ENCODE data around the gene GLP2R. TPM values are rescaled to one million over a fixed set of nuclear protein-coding genes. Genes with fewer than 3 reads are reported as not detected.

Gene GLP2R
- total and polyA plus RNA-seq, 2 of the 13 experiments (the other 11 are each of a cell fraction or from before 2014, with no cell fraction given) = 0.65 to 1.4 TPM

DNA sequence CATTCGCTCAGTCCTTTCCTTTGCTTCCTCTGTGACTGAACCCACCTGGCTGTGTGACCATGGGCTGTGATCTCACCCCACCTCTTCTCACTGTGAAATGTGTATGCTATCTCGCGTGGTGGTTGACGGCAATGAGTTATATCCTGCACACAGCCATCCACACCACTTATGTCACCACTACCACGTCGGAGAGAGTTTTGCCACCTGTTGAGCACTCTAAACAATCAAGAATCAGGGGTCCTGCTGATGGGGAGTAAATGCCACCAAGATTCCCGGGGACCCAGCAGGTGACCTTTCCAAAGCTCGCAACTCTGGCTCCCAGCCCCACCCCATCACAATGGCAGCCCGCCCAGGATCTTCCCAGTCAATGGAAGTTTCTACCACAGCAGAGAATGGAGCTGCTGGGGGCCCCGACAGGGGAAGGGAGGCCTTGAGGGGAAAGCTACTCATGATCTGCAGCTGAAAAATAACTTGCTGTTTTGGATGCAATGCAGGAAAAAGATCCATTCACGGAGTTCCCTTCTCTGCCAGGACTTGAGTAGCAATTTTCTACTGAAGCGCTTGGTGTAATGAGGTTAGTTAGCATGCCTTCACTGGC lies 105.5 kb downstream of the GLP2R start:
- ATAC-seq = no peak
- no peak overlapping the region for H3K4me3 ChIP-seq (replicated peaks in 1 of 3; ENCODE audit: insufficient read depth in 1 of 3, low read depth in 2 of 3, low read length in 3 of 3)
- H3K79me2 ChIP-seq (ENCODE audit: insufficient read depth, low read length) = no peaks in the 10 kb centered on the region
- H3K9ac ChIP-seq (ENCODE audit: insufficient read depth, low read depth, low read length) = no peak overlapping the region
- ChIA-PET POLR2A (no interaction called here), CTCF (ENCODE audit: low intra/inter-chr PET ratio, low total read pairs) (no interaction called here)
- no peak for DNase-seq (ENCODE audit: low spot score)
- peaks cover 4 to 23% of the 10 kb centered on the region in 2 experiments; a peak in 4 of 5 replicates for H3K27me3 ChIP-seq (ENCODE audit: control insufficient read depth in 1 of 2, insufficient read depth in 2 of 2, low read length in 2 of 2)
- H2AFZ ChIP-seq (ENCODE audit: low read length) = no peak overlapping the region
- no peaks in the 10 kb centered on the region for H3K9me3 ChIP-seq (ENCODE audit: low read length)
- in situ Hi-C loops (cut with HindIII; ENCODE audit: extremely low pct_ligation_motif_present, low pct_unique_long_range_greater_than_20kb) = no loop called here
- no peak overlapping the region for H3K27ac ChIP-seq (ENCODE audit: extremely low read length, insufficient read depth, low read length)
- no peaks in the 10 kb centered on the region for H3K4me1 ChIP-seq (ENCODE audit: insufficient read depth, low read length)
- no peak overlapping the region for H3K4me2 ChIP-seq (ENCODE audit: low read depth, low read length)
- 0 out of 2 replicates have a peak, but pooled peaks cover 2% of the 10 kb centered on the region for H4K20me1 ChIP-seq (ENCODE audit: insufficient read depth, low read length)
- BruUV-seq (replicated peaks) = no TSS peak
- no peak for FAIRE-seq
- no peaks in the 10 kb centered on the region for H3K36me3 ChIP-seq (replicated peaks in 1 of 2; ENCODE audit: control insufficient read depth in 1 of 2, insufficient read depth in 2 of 2, low read length in 2 of 2)
- 17% methylated on average over 9 of the region's 12 CpGs for WGBS (ENCODE audit: low lambda C conversion rate)
- intact Hi-C loops (cut with micrococcal nuclease; ENCODE audit: unreplicated experiment) = no loop called here
- TF ChIP-seq NAIF1 (CRISPR knock-in tag; IDR thresholded peaks at IDR 0.05; ENCODE audit: borderline replicate concordance) (no peak), NFRKB (IDR thresholded peaks at IDR 0.05) (no peak)
- TF ChIP-seq, protein P1, sequence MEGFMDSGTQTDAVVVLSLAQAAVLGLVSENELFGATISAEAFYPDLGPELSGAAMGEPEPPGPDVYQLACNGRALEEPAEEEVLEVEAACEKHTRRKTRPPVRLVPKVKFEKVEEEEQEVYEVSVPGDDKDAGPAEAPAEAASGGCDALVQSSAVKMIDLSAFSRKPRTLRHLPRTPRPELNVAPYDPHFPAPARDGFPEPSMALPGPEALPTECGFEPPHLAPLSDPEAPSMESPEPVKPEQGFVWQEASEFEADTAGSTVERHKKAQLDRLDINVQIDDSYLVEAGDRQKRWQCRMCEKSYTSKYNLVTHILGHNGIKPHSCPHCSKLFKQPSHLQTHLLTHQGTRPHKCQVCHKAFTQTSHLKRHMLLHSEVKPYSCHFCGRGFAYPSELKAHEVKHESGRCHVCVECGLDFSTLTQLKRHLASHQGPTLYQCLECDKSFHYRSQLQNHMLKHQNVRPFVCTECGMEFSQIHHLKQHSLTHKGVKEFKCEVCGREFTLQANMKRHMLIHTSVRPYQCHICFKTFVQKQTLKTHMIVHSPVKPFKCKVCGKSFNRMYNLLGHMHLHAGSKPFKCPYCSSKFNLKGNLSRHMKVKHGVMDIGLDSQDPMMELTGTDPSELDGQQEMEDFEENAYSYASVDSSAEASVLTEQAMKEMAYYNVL (CRISPR knock-in tag; IDR thresholded peaks at IDR 0.05; ENCODE audit: borderline replicate concordance) = no peak
- TF ChIP-seq, protein P2, sequence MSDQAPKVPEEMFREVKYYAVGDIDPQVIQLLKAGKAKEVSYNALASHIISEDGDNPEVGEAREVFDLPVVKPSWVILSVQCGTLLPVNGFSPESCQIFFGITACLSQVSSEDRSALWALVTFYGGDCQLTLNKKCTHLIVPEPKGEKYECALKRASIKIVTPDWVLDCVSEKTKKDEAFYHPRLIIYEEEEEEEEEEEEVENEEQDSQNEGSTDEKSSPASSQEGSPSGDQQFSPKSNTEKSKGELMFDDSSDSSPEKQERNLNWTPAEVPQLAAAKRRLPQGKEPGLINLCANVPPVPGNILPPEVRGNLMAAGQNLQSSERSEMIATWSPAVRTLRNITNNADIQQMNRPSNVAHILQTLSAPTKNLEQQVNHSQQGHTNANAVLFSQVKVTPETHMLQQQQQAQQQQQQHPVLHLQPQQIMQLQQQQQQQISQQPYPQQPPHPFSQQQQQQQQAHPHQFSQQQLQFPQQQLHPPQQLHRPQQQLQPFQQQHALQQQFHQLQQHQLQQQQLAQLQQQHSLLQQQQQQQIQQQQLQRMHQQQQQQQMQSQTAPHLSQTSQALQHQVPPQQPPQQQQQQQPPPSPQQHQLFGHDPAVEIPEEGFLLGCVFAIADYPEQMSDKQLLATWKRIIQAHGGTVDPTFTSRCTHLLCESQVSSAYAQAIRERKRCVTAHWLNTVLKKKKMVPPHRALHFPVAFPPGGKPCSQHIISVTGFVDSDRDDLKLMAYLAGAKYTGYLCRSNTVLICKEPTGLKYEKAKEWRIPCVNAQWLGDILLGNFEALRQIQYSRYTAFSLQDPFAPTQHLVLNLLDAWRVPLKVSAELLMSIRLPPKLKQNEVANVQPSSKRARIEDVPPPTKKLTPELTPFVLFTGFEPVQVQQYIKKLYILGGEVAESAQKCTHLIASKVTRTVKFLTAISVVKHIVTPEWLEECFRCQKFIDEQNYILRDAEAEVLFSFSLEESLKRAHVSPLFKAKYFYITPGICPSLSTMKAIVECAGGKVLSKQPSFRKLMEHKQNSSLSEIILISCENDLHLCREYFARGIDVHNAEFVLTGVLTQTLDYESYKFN (CRISPR knock-in tag; conservative IDR thresholded peaks at IDR 0.05) = no peak
- TF ChIP-seq, protein P3, sequence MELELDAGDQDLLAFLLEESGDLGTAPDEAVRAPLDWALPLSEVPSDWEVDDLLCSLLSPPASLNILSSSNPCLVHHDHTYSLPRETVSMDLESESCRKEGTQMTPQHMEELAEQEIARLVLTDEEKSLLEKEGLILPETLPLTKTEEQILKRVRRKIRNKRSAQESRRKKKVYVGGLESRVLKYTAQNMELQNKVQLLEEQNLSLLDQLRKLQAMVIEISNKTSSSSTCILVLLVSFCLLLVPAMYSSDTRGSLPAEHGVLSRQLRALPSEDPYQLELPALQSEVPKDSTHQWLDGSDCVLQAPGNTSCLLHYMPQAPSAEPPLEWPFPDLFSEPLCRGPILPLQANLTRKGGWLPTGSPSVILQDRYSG (CRISPR knock-in tag; IDR thresholded peaks at IDR 0.05) = no peak
- TF ChIP-seq, protein P4, sequence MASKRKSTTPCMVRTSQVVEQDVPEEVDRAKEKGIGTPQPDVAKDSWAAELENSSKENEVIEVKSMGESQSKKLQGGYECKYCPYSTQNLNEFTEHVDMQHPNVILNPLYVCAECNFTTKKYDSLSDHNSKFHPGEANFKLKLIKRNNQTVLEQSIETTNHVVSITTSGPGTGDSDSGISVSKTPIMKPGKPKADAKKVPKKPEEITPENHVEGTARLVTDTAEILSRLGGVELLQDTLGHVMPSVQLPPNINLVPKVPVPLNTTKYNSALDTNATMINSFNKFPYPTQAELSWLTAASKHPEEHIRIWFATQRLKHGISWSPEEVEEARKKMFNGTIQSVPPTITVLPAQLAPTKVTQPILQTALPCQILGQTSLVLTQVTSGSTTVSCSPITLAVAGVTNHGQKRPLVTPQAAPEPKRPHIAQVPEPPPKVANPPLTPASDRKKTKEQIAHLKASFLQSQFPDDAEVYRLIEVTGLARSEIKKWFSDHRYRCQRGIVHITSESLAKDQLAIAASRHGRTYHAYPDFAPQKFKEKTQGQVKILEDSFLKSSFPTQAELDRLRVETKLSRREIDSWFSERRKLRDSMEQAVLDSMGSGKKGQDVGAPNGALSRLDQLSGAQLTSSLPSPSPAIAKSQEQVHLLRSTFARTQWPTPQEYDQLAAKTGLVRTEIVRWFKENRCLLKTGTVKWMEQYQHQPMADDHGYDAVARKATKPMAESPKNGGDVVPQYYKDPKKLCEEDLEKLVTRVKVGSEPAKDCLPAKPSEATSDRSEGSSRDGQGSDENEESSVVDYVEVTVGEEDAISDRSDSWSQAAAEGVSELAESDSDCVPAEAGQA (IDR thresholded peaks at IDR 0.05; ENCODE audit: low read depth) = no peak
- TF ChIP-seq, protein P4 (CRISPR knock-in tag; IDR thresholded peaks at IDR 0.05; ENCODE audit: borderline replicate concordance) = no peak
